ENCODE results near the gene ZNF580. TPM values are rescaled to one million over a fixed set of nuclear protein-coding genes. Genes with fewer than 3 reads are reported as not detected.

Gene ZNF580
- total and polyA plus RNA-seq, 2 of the 8 experiments (the other 6 are each of a cell fraction or from before 2014, with no cell fraction given), result 12.0 to 24.6 TPM

- POLR2A ChIA-PET (ENCODE audit: partially characterized antibody), result no interaction called here
- TF ChIP-seq GABPA (IDR thresholded peaks at IDR 0.05; ENCODE audit: borderline replicate concordance, insufficient read depth, low read length), result no peak
- TF ChIP-seq EZH2 (IDR thresholded peaks at IDR 0.05; ENCODE audit: low read depth, low read length, severe bottlenecking), result no peak
- TF ChIP-seq BRCA1 (IDR thresholded peaks at IDR 0.05; ENCODE audit: low read depth, low read length), result no peak
- no peak for TF ChIP-seq BCL11A (IDR thresholded peaks at IDR 0.05; ENCODE audit: low read depth in 2 of 2, low read length in 2 of 2)
- TF ChIP-seq TAF1 (IDR thresholded peaks at IDR 0.05; ENCODE audit: low read depth, low read length), result no peak
- no peak for TF ChIP-seq ZNF274 (IDR thresholded peaks at IDR 0.05; ENCODE audit: borderline replicate concordance, extremely low read depth, low read length)
- TF ChIP-seq FOSL1 (IDR thresholded peaks at IDR 0.05; ENCODE audit: insufficient read depth, low read depth, low read length), result no peak
- TF ChIP-seq POU5F1 (IDR thresholded peaks at IDR 0.05; ENCODE audit: low read depth, low read length), result no peak
- TF ChIP-seq SUZ12 (IDR thresholded peaks at IDR 0.05; ENCODE audit: low read length), result no peak
- TF ChIP-seq, protein P1, sequence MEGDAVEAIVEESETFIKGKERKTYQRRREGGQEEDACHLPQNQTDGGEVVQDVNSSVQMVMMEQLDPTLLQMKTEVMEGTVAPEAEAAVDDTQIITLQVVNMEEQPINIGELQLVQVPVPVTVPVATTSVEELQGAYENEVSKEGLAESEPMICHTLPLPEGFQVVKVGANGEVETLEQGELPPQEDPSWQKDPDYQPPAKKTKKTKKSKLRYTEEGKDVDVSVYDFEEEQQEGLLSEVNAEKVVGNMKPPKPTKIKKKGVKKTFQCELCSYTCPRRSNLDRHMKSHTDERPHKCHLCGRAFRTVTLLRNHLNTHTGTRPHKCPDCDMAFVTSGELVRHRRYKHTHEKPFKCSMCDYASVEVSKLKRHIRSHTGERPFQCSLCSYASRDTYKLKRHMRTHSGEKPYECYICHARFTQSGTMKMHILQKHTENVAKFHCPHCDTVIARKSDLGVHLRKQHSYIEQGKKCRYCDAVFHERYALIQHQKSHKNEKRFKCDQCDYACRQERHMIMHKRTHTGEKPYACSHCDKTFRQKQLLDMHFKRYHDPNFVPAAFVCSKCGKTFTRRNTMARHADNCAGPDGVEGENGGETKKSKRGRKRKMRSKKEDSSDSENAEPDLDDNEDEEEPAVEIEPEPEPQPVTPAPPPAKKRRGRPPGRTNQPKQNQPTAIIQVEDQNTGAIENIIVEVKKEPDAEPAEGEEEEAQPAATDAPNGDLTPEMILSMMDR (IDR thresholded peaks at IDR 0.05; ENCODE audit: control extremely low read depth in 1 of 3, insufficient read depth in 1 of 3, low read depth in 1 of 3, low read length in 3 of 3), result no peak
Measured at GRCh38 chr19:55689411-55690108, 48.8 kb downstream of the ZNF580 start.

More at GRCh38 chr19:55689411-55690108, 48.8 kb downstream of the ZNF580 start:
- H2BK5ac ChIP-seq (ENCODE audit: low read depth, low read length), result no peak overlapping the region
- H2AFZ ChIP-seq (ENCODE audit: low read length), result no peak overlapping the region
- H3K4ac ChIP-seq (replicated peaks; ENCODE audit: insufficient read length, low read depth, low read length), result no peak overlapping the region
- H3K14ac ChIP-seq (ENCODE audit: insufficient read length), result no peak overlapping the region
- H3K9ac ChIP-seq (replicated peaks in 1 of 4; ENCODE audit: extremely low read depth in 1 of 4, low read depth in 3 of 4, low read length in 3 of 4), result no peak overlapping the region
- H2BK120ac ChIP-seq (replicated peaks; ENCODE audit: low read depth, low read length), result no peak overlapping the region
- no peaks in the 10 kb centered on the region for H3K4me1 ChIP-seq (replicated peaks in 1 of 4; ENCODE audit: control insufficient read depth in 3 of 4, insufficient read depth in 4 of 4, low read length in 3 of 4)
- H3K23me2 ChIP-seq (ENCODE audit: low read depth, low read length), result no peaks in the 10 kb centered on the region
- H3K23ac ChIP-seq (ENCODE audit: insufficient read length), result no peak overlapping the region
- no peak overlapping the region for H2BK12ac ChIP-seq (ENCODE audit: low read depth, low read length)
- DNase-seq (ENCODE audit: low read depth in 1 of 2, low spot score in 2 of 2), result no peak
- H2BK15ac ChIP-seq (ENCODE audit: low read length), result no peak overlapping the region
- no peak overlapping the region for H3K56ac ChIP-seq (replicated peaks; ENCODE audit: insufficient read length, low read depth, low read length)
- peaks cover 0 to 10% of the 10 kb centered on the region in 2 experiments; a peak in 1 of 4 replicates for H3K79me2 ChIP-seq (ENCODE audit: control insufficient read depth in 1 of 2, insufficient read depth in 2 of 2, low read length in 2 of 2)
- H4K91ac ChIP-seq (replicated peaks; ENCODE audit: insufficient read length, low read length), result no peak overlapping the region
- WGBS, 2 experiments (ENCODE audit: extremely low coverage in 1 of 2, insufficient coverage in 1 of 2, insufficient read length in 1 of 2, insufficient replicate concordance in 2 of 2, low coverage in 1 of 2, low lambda C conversion rate in 2 of 2, missing lambda C conversion rate in 1 of 2), result 92% methylated on average over 12 of the region's 35 CpGs; no CpG with 5 or more reads in 1 of the 2 experiments
- no peak overlapping the region for H4K5ac ChIP-seq (ENCODE audit: insufficient read length, low read depth, low read length)
- no peak overlapping the region for H3K18ac ChIP-seq (ENCODE audit: extremely low read depth, low read length)
- H2BK20ac ChIP-seq (ENCODE audit: low read length), result no peak overlapping the region
- H3K27ac ChIP-seq (ENCODE audit: low read depth, low read length), result no peak overlapping the region
- no peak overlapping the region for H2AK5ac ChIP-seq (ENCODE audit: low read depth, low read length)
- peaks cover 1 to 35% of the 10 kb centered on the region in 2 experiments for H4K20me1 ChIP-seq (replicated peaks in 1 of 2; ENCODE audit: control insufficient read depth in 1 of 2, insufficient read depth in 2 of 2, low read length in 2 of 2)
- H3K4me3 ChIP-seq (ENCODE audit: extremely low read depth in 1 of 4, insufficient read depth in 2 of 4, low read depth in 3 of 4, low read length in 4 of 4), result no peak overlapping the region
- H3K36me3 ChIP-seq (ENCODE audit: control insufficient read depth in 2 of 4, insufficient read depth in 4 of 4, low read length in 3 of 4), result peaks cover 2 to 56% (median 17%) of the 10 kb centered on the region in 4 experiments; a peak in 6 of 8 replicates
- H3K4me2 ChIP-seq (ENCODE audit: insufficient read depth in 1 of 2, low read depth in 2 of 2, low read length in 2 of 2), result no peak overlapping the region
- no peaks in the 10 kb centered on the region; a peak in 1 of 7 replicates for H3K27me3 ChIP-seq (replicated peaks in 1 of 4; ENCODE audit: control insufficient read depth in 3 of 4, extremely low read depth in 1 of 4, insufficient read depth in 3 of 4, low read length in 3 of 4)
- CTCF ChIA-PET (ENCODE audit: partially characterized antibody), result no interaction called here
- peaks cover 3% of the 10 kb centered on the region for H3K79me1 ChIP-seq (ENCODE audit: low read depth, low read length)
- no peak overlapping the region for H4K8ac ChIP-seq (ENCODE audit: extremely low read depth, insufficient read depth, low read length)
- no peak for FAIRE-seq
- no peaks in the 10 kb centered on the region for H3K9me3 ChIP-seq (ENCODE audit: insufficient read depth in 2 of 2, low read depth in 1 of 2, low read length in 1 of 2)

All from H1 (cell line).